GM21529 (cell line): ENCODE data around the gene IGF2BP3.
A peak's percentile ranks its signal among the peaks of the same experiment; 100 is the strongest.
"Not testable (repeated sequence)": the region's sequence is repeated elsewhere in the genome, so short reads cannot be mapped to it uniquely, and the experiment has no call there.

ENCODE experiments used
- ATAC-seq: cut with Tn5 transposase; IDR thresholded peaks from one replicate; pipeline ENCODE4 v1.9.1; 2021; ENCODE audit not compliant: unreplicated experiment

Gene IGF2BP3

DNA sequence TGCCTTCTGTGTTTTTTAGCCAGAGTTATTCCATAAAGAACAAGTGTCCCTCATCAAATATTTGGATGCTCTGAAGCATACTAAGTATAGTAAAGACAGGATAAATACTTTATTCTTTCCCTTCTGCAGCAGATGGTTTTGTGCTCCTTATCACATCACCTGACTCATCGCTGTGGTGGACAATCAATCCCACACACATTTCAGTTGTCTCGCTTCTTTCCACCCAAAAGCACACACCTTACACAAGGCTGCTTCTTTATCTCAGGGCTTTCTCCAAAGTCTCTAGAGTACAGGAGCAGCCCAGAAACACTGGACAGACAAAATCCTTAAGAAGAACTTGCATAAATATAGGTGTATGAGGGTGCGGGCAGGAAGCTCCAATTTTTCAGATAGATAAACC, 43.4 kb downstream of the IGF2BP3 start:
- ATAC-seq = no peak

DNA sequence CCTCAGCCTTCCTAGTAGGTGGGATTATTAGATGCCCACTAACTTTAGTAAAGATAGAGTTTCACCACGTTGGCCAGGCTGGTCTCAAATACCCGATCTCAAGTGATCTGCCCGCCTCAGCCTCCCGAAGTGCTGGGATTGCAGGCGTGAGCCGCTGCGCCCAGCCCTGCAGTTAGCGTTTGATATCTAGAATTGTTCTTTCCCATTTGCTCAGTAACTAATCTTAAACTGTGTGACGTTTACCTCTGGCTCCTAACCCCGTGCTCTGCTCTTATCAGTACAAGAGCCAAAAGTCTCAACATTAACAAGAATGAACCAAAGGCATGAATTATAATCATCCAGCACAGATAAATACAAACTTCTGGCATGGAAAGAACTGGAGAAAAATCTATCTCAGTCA, 47.4 kb downstream of the IGF2BP3 start:
- ATAC-seq = no peak

DNA sequence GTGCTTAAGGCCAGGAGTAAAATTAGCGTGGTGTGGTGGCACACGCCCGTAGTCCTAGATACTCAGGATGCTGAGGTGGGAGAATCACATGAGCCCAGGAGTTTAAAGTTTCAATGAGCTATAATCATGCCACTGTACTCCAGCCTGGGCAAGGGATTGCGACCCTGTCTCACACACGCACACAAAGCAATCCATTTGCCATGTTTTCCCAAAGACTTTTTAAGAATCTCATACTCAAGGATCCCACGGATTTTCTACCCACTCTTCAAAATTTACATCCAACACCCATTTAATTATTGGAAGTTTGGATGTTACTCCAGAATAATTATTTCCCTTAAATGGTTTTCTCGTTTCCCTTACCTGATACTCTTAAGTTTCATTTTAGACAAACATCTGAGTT, 47.9 kb downstream of the IGF2BP3 start:
- no peak for ATAC-seq

GRCh38 chr7:23419845-23420244, 50.4 kb downstream of the IGF2BP3 start:
- ATAC-seq = no peak

GRCh38 chr7:23419160-23419559, 51.1 kb downstream of the IGF2BP3 start:
- ATAC-seq = no peak

DNA sequence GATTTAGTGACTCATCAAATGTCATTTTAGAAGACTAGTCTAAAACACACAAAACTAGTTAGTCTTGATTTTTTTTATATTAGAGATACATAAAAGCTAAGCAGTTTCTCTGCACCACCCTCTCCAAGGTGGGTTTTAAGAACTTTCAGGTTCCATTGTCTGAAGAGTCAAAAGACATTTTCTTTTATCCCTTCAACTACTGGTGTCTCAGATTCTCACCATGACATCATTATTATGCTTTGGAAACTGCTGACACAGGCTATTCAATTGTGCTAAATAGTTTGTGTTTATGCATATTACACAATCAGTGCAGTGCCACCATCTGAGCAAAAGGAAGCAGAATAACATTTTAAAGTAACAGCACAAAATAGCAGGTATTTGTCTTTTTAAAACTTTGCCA, 52.2 kb downstream of the IGF2BP3 start:
- ATAC-seq = no peak

DNA sequence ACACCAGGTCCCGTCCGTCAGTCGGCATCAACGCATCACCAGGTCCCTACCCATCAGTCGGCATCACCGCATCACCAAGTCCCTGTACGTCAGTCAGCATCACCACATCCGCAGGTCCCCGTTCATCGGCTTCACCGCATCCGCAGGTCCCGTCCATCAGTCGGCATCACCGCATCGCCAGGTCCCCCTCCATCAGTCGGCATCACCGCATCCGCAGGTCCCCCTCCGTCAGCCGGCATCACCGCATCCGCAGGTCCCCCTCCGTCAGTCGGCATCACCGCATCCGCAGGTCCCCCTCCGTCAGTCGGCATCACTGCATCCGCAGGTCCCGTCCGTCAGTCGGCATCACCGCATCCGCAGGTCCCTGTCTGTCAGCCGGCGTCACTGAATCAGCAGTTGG, 55.1 kb downstream of the IGF2BP3 start:
- no peak for ATAC-seq

- peak; percentile 91 for ATAC-seq
Measured at GRCh38 chr7:23410446-23411183, 59.7 kb downstream of the IGF2BP3 start.

DNA sequence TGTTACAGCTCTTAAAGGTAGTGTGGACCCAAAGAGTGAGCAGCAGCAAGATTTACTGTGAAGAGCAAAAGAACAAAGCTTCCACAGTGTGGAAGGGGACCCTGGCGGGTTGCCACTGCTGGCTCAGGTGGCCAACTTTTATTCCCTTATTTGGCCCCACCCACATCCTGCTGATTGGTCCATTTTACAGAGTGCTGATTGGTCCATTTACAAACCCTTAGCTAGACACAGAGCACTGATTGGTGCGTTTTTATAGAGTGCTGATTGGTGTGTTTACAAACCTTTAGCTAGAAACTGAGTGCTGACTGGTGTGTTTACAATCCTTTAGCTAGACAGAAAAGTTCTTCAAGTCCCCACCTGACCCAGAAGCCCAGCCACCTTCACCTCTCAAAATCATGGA, 63.7 kb downstream of the IGF2BP3 start:
- ATAC-seq = not testable (repeated sequence)

DNA sequence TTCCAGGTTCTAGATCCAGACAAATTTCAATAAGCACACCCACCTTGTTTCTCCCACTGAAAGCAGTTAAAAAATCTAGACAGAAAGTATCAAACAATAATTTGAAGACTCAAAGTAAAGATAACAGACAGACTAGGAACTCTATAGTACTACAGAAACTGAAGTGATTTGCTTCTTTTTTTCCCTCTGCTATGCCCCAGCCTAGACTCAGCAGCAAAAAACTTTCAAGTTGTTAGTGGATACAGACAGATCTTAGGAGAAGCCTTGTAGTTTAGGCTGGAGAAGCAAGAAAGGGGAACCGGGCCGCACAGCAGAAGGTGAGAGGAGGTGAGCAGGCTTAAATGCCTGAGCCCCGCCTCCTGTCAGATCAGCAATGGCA, 65.1 kb downstream of the IGF2BP3 start:
- ATAC-seq = no peak

- no peak for ATAC-seq
Measured at GRCh38 chr7:23404546-23405239, 65.6 kb downstream of the IGF2BP3 start.

- no peak for ATAC-seq
Measured at GRCh38 chr7:23403970-23404369, 66.3 kb downstream of the IGF2BP3 start.

- not testable (repeated sequence) for ATAC-seq
Measured at GRCh38 chr7:23398090-23398489, 72.2 kb downstream of the IGF2BP3 start.

- no peak for ATAC-seq
Measured at GRCh38 chr7:23397241-23397640, 73.0 kb downstream of the IGF2BP3 start.

DNA sequence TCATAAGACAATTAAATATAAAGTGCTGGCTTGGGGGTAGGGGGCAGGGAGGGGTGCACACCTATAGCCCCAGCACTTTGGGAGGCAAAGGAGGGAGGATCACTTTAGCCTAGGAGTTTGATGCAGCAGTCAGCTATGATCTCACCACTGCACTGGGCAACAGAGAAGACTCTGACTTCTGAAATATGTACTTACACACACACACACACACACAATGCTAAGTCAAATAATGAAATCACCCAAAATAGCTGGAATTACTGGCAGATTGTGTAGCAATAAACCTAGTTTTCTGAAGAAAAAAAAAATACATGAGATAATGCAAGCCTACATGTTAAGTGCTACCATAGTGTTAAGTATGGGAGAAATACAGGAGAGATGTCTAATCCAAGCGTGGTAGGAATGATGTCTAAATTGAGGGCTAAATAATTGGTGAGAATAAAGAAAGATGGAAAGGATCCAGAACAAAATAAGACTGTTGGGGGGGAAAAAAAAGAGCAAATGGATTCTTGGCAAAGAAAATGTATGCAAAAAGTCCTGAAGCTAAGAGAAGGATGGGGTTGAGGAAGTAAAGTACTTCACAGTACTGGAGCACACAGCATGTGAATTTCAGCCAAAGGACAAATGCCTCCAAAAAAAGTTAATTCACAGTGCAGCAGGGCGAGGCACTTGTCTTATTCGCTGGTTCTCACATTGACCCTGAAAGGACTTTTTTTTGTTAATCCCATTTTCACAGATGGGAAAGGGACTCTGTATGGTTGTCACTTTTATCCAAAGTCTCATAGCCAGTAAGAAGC, 73.9 kb downstream of the IGF2BP3 start:
- no peak for ATAC-seq

- ATAC-seq = no peak
Measured at GRCh38 chr7:23394488-23395171, 75.7 kb downstream of the IGF2BP3 start.

- ATAC-seq = no peak
Measured at GRCh38 chr7:23393636-23394035, 76.7 kb downstream of the IGF2BP3 start.

DNA sequence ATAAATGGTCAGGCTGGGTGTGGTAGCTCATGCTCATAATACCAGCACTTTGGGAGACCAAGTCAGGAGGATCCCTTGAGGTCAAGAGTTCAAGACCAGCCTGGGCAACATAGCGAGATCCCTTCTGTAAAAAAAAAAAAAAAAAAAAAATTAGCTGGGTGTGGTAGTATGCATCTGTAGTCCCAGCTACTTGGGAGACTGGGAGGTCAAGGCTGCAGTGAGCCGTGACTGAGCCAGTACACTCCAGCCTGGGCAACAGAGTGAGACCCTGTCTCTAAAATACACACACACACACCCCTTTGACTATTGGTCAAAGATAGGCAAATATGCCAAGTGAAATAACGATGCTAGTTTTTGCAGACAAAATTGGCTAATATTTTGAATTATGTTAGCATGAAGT, 80.6 kb downstream of the IGF2BP3 start:
- no peak for ATAC-seq

DNA sequence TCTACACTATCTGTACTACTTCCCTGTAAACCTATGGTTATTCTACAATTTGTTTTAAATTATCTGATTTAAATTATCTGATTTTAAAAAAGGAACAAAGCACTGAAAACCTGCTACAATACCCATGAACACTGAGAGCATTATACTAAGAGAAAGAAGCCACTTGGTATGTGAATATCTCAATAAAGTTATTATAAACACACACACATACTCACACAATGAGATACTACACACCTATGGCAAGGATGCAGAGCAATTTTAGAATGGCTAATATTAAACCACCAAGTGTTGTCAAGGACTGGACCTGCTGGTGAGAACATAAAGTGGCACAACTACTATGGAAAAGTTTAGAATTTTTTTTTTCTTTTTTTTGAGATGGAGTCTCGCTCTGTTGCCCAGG, 82.7 kb downstream of the IGF2BP3 start:
- ATAC-seq = no peak

GRCh38 chr7:23385140-23385539, 85.2 kb downstream of the IGF2BP3 start:
- ATAC-seq = peak; percentile 80

DNA sequence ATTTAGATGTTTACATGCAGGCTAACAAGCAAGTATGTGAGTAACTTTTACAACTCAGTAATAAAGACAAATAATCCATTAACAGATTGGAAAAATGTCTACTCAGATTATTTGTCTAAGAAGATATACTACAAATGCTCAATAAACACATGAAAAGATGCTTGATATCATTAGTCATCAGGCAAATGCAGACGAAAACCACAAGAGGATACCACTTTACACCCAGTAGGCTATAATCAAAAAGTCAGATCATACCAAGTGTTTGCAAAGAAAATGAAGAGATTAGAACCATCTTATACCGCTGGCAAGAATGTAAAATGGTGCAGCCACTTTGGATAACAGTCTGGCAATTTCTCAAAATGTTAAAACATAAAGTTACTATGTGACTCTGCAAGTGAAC, 87.1 kb downstream of the IGF2BP3 start:
- ATAC-seq = no peak
